GM21515 (cell line): ENCODE results near the gene FN1.
A peak's percentile ranks its signal among the peaks of the same experiment; 100 is the strongest.

ENCODE experiments used
- ATAC-seq: cut with Tn5 transposase; IDR thresholded peaks from one replicate; pipeline ENCODE4 v1.9.1; 2021; ENCODE audit not compliant: unreplicated experiment

Gene FN1

DNA sequence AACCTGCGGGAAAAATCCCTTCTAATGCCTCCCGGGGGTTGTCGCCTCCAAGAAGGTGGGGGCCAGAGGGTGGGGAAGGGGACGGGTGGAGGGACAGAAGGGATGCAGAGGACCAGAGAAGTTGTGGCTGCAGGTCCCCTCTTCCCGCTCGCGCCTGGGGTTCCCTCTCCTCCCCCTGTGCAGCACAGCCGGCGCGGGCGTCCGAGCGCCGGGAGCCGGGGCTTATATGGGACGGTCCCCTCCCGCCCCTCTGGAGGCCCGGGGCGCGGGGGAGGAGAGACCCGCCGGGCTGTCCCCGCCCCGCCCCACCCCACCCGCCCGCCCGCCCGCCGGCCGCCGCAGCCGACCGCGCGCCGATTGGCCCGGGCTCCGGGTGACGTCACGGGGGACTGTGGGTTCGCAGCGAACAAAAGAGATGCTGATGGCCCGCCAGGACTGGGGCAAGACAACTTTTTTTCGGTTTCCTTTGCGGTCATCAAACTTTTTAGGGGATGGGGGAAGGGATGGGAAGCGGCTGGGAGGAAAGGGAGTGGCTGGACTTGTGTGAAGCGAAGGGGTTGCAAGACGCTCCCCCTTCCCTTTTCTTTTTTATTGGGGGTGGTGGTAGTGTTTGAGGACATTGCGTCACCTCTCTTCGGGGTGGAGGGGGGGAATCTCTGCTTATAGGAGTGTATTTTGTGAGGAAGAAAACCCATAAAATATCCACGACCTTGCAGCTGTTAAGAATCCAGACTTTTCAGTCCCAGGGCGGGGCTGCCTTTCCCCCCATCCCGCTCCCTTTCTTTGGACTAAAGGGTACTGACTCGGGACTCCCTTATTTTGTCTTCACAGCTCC lies at the start of gene FN1:
FN1 (minus strand) TSS at position 199 of the 835 bp plus-strand sequence. CDS start 266 bp downstream, outside the sequence.
- peak; percentile 78 for ATAC-seq

DNA sequence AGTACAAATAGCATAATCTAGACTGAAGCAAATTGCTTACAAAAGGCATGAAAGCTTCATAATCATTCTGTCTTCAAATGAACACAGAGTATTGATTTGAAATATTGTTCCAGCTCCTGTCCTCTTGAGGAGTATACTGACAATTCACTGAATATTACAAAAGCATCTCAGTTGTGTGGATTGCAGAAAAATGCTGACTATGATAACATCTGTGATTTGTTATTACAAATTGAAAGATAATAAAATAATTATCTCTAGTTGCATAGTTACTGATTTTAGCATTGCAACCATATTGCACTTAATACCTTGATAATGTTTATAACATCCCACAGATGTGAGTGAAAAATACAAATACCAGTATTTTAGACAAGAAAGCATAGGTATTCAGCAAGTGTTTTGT lies 49.2 kb upstream of the FN1 start:
- no peak for ATAC-seq

GRCh38 chr2:215484570-215484969 lies 48.7 kb upstream of the FN1 start:
- no peak for ATAC-seq

- no peak for ATAC-seq
Observed at GRCh38 chr2:215483431-215483830, 47.6 kb upstream of the FN1 start.

DNA sequence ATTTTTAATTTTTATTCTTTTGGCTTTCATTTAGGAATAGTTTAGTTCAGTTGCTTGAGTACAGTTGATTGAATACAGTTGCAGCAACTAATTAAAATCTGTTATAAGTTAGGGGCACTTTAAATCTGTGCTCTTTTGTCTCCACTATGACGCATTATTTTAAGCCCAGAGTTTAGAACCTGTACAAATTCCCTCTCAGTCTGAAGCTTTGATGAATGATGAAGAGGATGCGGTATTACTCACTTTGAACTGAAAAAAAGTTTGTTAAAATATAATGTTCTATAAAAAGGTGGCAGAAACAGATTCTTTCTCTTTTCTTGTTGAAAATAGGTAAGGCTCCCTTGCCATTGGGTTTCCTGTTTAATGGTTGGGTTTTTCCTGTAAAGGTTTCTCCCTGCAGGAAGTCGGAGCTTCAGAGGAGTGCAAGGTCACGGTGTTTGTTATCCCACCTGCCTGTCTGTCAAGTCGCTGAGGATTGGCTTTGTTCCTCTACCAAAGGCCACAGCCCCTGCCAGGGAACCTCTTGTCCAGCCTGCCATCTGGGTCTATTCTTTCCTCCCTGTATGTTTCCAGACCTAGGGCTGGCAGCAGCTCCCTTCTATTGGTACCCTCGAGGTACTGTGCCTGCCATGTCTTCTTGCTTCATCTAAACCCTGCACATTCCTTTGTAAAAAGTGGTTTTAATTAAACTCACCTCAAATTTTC lies 43.8 kb upstream of the FN1 start:
- ATAC-seq = no peak

GRCh38 chr2:215479121-215479520 lies 43.3 kb upstream of the FN1 start:
- ATAC-seq = no peak

- no peak for ATAC-seq
Observed at GRCh38 chr2:215476424-215476823, 40.6 kb upstream of the FN1 start.

DNA sequence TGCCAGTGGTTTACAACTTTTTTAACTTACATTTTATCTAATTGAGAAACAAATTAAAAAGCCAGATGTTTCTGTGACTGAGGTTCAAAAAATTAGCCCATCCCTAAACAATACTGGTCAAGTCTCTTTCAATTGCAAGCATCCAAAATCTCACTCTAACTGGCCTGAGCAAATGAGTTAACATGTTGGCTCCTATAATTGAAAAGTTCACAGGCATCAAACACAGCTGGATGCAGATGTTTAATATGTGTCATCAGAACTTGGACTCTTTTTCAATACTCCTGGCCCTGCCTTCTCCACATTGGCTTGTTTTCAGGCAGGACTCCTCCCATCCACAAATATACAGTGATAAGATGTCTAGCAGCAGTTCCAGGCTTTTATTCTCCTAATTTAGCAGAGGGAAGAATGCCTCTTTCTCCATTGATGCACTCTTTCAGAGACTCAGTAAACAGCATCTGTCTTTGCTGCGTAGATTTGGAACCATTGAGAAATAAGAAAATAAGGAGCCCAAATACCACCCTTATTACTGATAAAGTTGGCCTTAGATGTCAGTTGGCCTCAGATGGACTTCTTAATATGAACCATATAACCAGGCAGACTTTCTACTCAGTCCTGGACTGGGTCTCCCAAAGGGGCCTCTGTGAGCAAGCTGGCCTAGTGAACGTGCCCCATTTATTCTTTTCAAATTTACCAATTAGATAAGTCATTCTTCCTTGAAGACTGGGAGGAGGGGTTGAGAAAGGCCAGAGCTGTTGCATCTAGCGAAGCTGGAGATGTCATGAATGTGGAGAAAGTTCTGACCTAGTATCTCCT lies 30.4 kb upstream of the FN1 start:
- ATAC-seq = no peak

- ATAC-seq = no peak
Observed at GRCh38 chr2:215465256-215465655, 29.4 kb upstream of the FN1 start.

DNA sequence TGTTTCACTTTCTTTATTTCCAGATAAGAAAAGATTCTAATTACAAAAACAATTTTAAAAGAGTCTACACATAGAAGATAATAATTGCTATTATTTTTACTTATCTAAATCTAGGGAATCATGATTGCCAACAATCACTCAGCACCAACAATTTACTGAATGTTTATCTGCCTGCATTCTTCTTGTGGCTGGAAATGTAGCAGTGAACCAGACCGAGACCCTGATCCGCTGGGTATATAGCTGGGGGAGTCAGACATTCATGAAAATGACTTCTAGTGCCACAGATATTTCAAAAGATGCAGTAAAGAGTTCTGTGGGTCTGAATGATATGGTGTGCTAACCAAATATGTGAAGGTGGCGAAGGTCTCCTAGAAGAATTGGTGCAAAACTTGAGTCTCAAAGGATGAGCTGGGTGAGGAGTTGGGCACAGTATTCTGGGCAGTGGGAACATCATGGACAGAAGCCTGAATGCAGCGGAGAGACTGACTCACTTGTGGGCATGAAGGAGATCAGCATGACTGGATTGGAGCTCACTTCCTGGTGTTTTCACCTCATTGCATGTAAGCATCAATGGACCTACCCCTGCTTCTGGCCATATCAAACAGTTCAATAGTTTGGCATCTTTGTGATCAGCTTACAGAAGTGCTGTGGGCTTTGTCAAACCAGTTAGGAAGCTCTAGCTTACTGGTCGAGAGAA lies 26.1 kb upstream of the FN1 start:
- ATAC-seq = no peak

- no peak for ATAC-seq
Observed at GRCh38 chr2:215460682-215461382, 25.0 kb upstream of the FN1 start.

DNA sequence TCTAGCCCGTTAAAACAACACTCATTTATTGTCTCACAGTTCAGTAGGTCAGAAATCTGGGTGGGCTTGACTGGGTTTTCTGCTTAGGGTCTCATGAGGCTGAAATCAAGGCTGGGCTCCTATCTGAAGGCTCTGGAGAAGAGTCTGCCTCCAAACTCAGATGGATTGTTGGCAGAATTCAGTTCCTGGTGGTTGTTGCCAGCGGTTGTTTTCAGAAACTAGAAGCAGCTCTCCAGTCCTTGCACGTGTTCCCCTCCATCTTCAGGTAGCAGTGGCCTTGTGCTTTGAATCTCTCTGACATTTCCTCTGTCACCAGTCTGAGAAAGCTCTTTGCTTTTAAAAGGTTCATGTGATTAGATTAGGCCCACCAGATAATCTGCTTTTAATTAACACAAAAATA lies 20.1 kb upstream of the FN1 start:
- ATAC-seq = no peak

DNA sequence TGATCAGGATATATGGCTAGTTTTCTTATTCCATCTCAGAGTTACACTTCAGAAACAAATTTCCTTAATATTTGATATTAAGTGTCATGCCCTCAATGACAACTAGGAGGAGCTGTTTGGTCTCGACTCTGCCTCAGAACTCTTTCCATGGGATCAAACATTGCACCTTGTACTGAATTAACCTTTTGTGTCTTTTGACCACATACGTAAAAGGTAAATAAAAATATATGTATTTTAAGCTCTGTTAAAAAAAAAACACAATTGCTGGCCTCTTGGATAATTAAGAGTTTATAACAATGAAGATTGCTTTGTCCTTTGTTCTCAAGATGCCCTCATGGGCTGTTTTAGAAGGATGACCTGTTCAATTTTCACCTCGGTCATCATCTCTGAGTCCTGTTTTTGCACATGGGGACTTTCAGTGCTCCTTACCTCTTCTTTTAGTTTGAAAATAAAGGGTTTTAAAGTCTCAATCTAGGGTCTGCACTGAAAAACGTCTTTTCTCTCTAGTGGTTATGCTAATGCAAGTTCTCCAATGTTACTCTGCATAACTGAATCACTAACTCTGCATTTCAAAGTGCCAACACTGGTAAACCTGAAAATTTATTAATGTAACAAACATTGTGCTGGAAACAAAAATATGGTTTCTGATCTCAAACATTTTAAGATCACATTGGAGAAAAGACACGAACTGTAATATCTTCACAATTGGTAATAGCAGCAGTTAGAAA lies 18.8 kb upstream of the FN1 start:
- no peak for ATAC-seq

DNA sequence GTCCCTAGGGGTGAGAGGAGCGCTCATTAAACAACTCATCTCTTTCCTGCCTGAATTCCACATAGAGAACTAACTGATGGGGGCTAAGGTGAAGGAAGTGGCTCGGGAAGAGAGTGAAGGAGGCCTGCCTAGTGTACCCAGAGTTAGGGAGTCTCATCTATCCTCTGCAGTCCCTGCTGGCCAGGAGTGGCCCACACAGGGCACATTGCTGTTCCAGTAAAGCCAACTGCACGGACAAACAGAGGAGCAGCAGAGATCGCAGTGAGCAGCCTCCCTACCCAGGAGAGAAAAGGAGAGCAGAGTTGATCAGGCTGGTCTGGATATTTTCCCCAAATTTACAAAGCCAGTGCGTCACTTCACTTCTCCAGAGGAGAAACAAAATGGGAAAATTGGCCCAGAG lies 16.9 kb upstream of the FN1 start:
- no peak for ATAC-seq

GRCh38 chr2:215451012-215451756 lies 15.3 kb upstream of the FN1 start:
- no peak for ATAC-seq

DNA sequence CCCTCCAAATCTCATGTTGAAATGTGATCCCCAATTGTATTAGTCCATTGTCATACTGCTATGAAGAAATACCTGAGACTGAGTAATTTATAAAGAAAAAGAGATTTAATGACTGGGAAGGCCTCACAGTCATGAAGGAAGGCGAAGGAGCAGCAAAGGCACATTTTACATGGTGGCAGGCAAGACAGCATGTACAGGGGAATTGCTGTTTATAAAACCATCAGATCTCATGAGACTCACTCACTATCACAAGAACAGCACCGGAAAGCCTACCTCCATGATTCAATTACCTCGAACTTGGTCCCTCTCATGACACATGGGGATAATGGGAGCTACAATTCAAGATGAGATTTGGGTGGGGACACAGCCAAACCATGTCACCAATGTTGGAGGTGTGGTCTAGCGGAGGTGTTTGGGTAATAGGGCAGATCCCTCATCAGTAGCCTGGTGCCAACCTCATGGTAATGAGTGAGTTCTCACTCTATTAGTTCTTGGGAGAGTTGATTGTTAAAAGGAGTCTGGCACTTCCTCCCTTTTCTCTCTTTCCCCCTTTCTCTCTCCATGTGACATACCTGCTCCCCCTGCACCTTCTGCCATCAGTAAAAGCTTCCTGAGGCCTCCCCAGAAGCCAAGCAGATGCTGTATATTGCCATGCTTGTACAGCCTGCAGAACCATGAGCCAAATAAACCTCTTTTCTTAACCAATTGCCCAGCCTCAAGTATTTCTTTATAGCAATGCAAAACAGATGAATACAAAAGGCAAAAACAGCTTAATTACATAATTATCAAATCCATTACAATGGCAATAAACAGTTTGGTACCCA lies 14.5 kb upstream of the FN1 start:
- no peak for ATAC-seq

DNA sequence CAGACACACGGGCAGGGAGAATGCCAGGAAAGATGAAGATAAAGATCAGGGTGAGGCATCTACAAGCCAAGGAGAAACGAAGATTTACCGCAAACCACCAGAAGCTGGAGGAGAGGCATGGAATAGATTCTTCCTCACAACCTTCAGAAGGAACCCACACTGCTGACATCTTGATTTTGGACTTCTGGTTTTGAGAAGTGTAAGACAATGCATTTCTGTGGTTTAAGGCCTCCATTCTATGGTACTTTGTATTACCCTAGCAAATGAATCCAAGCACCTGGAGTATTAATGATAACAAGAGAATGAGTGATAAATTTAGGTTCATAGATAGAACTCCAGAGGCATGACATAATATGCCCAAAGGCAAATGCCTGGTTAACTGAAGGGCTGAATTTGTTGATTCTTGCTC lies 11.8 kb upstream of the FN1 start:
- ATAC-seq = no peak

GRCh38 chr2:215447056-215447455 lies 11.2 kb upstream of the FN1 start:
- no peak for ATAC-seq
